Body of pancreas (tissue), 4 donors: ENCODE results near the gene SLC8A2.

Source experiments
- POLR2A ChIP-seq, 3 donors: fragments of 450-650 bp; IDR thresholded peaks; one replicate each; pipeline ENCODE4 v1.6.1; 2016; ENCODE audit warnings: antibody characterized with exemption in 3 of 3, mild to moderate bottlenecking in 2 of 3
- TF ChIP-seq, protein P1 (sequence below), 7 experiments: fragments of 450-650 bp in 4 of 7; fragments of 200-600 bp in 3 of 7; sonication (generic) in 3 of 7; IDR thresholded peaks; one replicate each; pipeline ENCODE4 v1.5.1; 2016 to 2019; ENCODE audit warnings: antibody characterized with exemption in 7 of 7

DNA sequence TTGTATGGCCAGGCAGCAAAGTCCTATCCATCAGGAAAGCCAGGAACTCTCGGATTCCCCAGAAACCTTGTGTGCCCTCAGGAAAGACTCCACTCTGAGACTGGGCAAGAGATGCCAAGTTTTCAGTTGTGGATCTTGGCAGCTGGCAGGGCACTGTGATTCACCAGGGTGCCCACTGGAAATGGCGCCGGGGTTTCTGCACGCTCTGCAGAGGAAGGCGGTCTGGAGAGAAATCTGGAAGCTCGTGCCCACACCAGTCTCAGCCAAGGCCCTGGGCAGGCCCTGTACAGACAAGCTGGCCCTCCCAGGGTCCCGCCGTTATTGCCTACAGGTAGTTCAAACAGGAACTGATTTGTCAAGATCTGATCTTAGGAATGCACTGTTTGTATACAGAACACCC lies 38.3 kb upstream of the SLC8A2 start:
- TF ChIP-seq, protein P1, sequence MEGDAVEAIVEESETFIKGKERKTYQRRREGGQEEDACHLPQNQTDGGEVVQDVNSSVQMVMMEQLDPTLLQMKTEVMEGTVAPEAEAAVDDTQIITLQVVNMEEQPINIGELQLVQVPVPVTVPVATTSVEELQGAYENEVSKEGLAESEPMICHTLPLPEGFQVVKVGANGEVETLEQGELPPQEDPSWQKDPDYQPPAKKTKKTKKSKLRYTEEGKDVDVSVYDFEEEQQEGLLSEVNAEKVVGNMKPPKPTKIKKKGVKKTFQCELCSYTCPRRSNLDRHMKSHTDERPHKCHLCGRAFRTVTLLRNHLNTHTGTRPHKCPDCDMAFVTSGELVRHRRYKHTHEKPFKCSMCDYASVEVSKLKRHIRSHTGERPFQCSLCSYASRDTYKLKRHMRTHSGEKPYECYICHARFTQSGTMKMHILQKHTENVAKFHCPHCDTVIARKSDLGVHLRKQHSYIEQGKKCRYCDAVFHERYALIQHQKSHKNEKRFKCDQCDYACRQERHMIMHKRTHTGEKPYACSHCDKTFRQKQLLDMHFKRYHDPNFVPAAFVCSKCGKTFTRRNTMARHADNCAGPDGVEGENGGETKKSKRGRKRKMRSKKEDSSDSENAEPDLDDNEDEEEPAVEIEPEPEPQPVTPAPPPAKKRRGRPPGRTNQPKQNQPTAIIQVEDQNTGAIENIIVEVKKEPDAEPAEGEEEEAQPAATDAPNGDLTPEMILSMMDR (IDR thresholded peaks at IDR 0.05): no peak
- TF ChIP-seq POLR2A (IDR thresholded peaks at IDR 0.05): no peak
